KOPT-K1 (cell line): ENCODE results near the gene RBM27.
"Not testable (repeated sequence)": the region's sequence is repeated elsewhere in the genome, so short reads cannot be mapped to it uniquely, and the experiment has no call there.

Experiments used
- H3K27ac ChIP-seq: fragments of 200-600 bp; sonication (generic); 2 replicates; pipeline ENCODE4 v1.5.1; 2016; ENCODE audit warnings: antibody characterized with exemption, mild to moderate bottlenecking, low read depth, low read length; ENCODE audit not compliant: poor library complexity, severe bottlenecking
- H3K36me3 ChIP-seq: fragments of 200-600 bp; sonication (generic); 2 replicates; pipeline ENCODE4 v1.5.1; 2017; ENCODE audit warnings: antibody characterized with exemption, mild to moderate bottlenecking, low read length, moderate library complexity; ENCODE audit not compliant: insufficient read depth
- H3K9me3 ChIP-seq: fragments of 200-600 bp; sonication (generic); 2 replicates; pipeline ENCODE4 v1.5.1; 2017; ENCODE audit warnings: antibody characterized with exemption, low read length, mild to moderate bottlenecking; ENCODE audit not compliant: insufficient read depth, poor library complexity, severe bottlenecking

The RBM27 gene

DNA sequence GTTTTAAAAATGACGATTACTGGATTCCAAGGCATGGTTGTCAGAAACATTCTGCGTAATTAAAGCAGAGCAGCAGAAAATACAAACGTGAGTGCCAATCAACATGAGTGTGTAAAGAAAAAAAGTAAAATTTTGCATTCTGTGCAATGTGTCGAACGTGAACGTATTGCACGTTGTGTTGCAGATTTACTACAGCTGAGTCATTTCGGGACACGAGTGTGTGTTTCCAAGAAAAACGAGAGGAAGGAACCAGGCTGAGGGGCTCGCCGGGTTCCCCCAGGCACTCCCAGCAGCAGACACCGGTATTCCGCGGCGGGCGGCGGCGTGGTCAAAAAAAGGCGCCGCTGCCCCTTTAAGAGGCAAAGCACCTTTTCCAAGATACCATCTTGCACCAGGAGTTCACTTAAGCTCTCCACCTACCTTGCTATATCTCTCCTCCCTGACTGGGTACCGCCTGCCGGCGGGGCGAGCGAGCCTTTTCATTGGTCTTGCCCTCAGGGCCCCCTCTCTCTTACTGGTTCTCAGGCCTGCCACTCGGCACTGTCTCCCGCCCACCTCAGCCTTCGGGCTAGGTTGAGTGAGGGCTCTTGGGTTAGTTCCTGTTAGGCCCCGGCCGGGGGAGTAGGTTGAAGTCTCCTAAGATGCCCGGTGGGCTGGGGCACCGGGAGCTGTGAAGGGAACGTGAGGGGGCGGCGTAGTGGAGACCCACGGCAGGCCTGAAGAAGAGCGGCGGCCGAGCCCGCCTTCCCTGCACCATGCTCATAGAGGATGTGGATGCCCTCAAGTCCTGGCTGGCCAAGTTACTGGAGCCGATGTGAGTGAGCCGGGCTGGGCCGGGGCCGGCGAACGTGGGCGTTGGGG lies at the start of gene RBM27:
RBM27 (plus strand) TSS at position 595 of the 861 bp plus-strand sequence; CDS start at position 756, 161 bp downstream.
- peak within 1 kb of the TSS; percentile 86 for H3K27ac ChIP-seq

GRCh38 chr5:146158255-146158654 lies 45.1 kb upstream of the RBM27 start:
- Histone ChIP-seq H3K27ac (no peak overlapping the region), H3K36me3 (peaks cover 100% of the 10 kb centered on the region), H3K9me3 (no peaks in the 10 kb centered on the region)

More for the DNA sequence above, at the start of gene RBM27:
- Histone ChIP-seq H3K36me3 (no peaks in the 10 kb centered on the region; the same call in 1 of the 2 replicates), H3K9me3 (no peaks in the 10 kb centered on the region)

DNA sequence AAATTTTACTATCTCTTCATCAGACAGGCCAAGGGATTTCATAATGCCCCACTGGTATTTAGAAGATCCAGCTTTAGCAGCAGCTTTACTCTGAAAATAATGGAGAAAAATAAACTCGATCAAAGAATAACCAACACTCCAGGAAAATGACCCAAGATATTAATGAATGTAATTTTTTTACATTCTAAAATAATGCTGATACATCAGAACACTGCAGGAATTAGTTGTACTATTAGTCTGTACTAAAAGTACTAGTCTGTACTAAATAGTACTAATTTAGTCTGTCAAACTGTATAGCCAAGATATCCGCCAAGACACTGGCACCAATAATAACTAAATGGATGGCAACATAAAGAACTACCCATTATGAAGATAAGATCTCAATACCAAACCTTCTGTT lies 39.0 kb upstream of the RBM27 start:
- Histone ChIP-seq H3K9me3 (no peaks in the 10 kb centered on the region), H3K27ac (no peak overlapping the region), H3K36me3 (peaks cover 96% of the 10 kb centered on the region)

DNA sequence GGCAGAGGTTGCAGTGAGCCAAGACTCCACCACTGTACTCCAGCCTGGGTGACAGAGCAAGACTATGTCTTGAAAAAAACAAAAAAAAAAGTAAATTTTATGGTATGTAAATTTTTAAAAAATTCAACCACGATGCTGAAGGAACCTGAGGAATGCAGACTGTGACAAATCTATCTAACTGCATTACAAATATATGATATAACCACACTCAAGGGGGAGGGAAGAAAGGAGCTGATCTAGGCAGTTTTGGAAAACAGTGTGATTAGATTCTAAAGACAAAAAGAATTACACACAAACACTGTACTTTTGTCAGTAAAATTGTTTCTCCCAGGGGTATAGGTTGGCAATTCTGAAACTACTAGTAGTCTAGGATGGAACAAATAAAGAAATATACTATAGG lies 37.9 kb upstream of the RBM27 start:
- Histone ChIP-seq H3K9me3 (no peaks in the 10 kb centered on the region), H3K36me3 (peaks cover 96% of the 10 kb centered on the region), H3K27ac (no peak overlapping the region)

- H3K9me3 ChIP-seq = no peaks in the 10 kb centered on the region
- peaks cover 96% of the 10 kb centered on the region for H3K36me3 ChIP-seq
Measured at GRCh38 chr5:146165903-146166302, 37.5 kb upstream of the RBM27 start.

GRCh38 chr5:146169076-146169475 lies 34.3 kb upstream of the RBM27 start:
- Histone ChIP-seq H3K9me3 (no peaks in the 10 kb centered on the region), H3K27ac (no peak overlapping the region), H3K36me3 (peaks cover 94% of the 10 kb centered on the region)

More at GRCh38 chr5:146165903-146166302, 37.5 kb upstream of the RBM27 start:
- H3K27ac ChIP-seq = no peak overlapping the region

- peaks cover 91% of the 10 kb centered on the region for H3K36me3 ChIP-seq
- not testable (repeated sequence) for H3K27ac ChIP-seq, H3K9me3 ChIP-seq
Measured at GRCh38 chr5:146173049-146173448, 30.4 kb upstream of the RBM27 start.

DNA sequence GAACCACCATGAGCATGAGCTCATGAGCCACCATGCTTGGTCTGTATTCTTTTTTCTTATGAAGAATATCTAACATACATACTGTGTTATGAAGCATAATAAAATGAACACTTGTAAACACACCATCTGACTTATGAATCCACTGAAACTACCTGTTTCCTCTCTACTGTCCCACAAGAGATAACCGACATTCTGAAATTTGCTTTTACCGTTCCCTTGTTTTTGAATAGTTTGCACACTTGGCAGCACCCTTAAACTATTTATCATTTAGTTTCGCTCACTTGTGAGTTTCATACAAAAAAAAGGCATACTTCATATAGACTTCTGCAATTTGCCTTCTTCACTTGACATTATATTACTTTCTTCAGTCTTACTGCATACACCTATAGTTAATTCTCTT lies 29.8 kb upstream of the RBM27 start:
- Histone ChIP-seq H3K27ac (no peak overlapping the region), H3K36me3 (peaks cover 85% of the 10 kb centered on the region), H3K9me3 (no peaks in the 10 kb centered on the region)

DNA sequence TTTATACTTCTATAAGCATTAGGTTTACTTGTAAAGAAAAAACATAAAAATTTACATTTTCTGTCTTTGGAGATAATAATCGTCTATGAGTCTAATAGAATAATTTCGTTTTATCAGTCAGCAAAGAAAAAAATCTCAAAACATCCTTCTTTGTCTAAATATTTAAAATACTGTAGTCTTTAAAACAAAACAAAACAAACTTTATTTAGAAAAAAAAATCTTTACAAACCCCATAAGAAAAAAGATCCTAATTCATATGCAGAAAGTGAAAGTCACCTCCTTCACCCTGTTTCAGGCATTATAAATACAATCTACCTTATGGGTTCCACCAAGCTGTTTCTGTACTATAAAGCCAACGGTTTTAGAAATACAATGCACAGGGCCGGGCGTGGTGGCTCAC lies 26.6 kb upstream of the RBM27 start:
- Histone ChIP-seq H3K9me3 (no peaks in the 10 kb centered on the region), H3K36me3 (peaks cover 73% of the 10 kb centered on the region)

GRCh38 chr5:146179696-146180095 lies 23.7 kb upstream of the RBM27 start:
- Histone ChIP-seq H3K36me3 (peaks cover 47% of the 10 kb centered on the region), H3K9me3 (no peaks in the 10 kb centered on the region), H3K27ac (no peak overlapping the region)

More for the DNA sequence above, 26.6 kb upstream of the RBM27 start:
- H3K27ac ChIP-seq = no peak overlapping the region

GRCh38 chr5:146183403-146183802 lies 20.0 kb upstream of the RBM27 start:
- H3K9me3 ChIP-seq = not testable (repeated sequence)
- peak overlapping the region; percentile 72 for H3K27ac ChIP-seq
- peaks cover 18% of the 10 kb centered on the region; the same call in 1 of the 2 replicates for H3K36me3 ChIP-seq

GRCh38 chr5:146185161-146185560 lies 18.2 kb upstream of the RBM27 start:
- Histone ChIP-seq H3K9me3 (no peaks in the 10 kb centered on the region), H3K36me3 (0 out of 2 replicates have a peak, but pooled peaks cover 8% of the 10 kb centered on the region), H3K27ac (no peak overlapping the region)

GRCh38 chr5:146188358-146188757 lies 15.0 kb upstream of the RBM27 start:
- no peaks in the 10 kb centered on the region for H3K36me3 ChIP-seq
- no peak overlapping the region for H3K27ac ChIP-seq

DNA sequence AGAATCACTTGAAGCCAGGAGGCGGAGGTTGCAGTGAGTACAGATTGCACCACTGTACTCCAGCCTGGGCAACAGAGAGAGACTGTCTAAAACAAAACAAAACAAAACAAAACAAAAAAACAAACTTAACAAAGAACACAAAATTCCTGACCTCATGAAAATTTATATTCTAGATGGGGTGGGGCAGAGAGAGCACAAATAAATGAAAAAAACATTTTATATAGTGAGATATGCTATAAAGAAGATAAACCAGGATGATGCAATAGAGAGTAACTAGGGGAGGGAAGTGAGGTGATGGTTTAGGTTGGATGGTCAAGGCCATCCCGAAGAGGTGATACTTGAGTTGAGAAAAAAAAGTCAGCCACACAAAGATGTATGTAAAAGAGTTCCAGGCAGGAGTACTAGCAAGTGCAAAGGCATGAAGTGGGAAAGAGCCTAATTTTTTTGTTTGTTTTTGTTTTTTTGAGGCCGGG lies 10.8 kb upstream of the RBM27 start:
- H3K9me3 ChIP-seq = no peaks in the 10 kb centered on the region
- H3K36me3 ChIP-seq = no peaks in the 10 kb centered on the region
- H3K27ac ChIP-seq = no peak overlapping the region

More at GRCh38 chr5:146188358-146188757, 15.0 kb upstream of the RBM27 start:
- H3K9me3 ChIP-seq = no peaks in the 10 kb centered on the region

DNA sequence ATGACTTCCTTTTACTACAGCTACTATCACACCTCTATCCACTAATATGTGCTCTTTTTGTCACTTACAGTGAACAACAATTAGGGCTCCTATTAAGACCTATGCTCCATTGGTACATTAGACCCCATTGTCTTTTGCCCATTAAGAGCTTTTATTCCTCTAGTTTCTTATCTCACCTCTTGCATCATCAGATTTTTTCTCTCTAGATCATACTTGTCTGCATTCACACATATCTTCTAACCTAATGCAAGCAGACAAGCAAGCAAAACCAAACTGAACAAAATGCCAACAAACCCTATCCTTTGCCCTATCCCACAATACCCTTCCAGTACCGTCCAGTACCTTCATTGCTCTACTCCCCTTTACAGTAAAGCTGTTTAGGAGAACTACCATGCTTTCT lies 10.1 kb upstream of the RBM27 start:
- H3K27ac ChIP-seq = no peak overlapping the region
- no peaks in the 10 kb centered on the region for H3K9me3 ChIP-seq
- no peaks in the 10 kb centered on the region for H3K36me3 ChIP-seq

DNA sequence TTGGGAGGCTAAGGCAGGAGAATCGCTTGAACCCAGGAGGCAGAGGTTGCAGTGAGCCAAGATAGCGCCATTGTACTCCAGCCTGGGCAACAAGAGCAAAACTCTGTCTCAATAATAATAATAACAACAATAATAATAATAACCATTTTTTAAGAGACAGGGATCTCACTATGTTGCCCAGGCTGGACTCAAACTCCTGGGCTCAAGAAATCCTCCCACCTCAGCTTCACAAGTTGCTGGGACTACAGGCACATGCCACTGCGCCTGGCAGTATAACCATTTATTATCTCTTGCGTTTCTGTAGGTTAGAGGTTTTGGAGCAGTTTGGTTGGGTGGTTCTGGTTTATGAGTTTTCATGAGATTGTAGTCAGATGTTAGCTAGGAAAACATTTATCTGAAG lies 8.4 kb upstream of the RBM27 start:
- H3K27ac ChIP-seq, H3K9me3 ChIP-seq, H3K36me3 ChIP-seq: not testable (repeated sequence)
